ENCODE data around the gene PRKACB.

- TF ChIP-seq CTCF (IDR thresholded peaks at IDR 0.05; ENCODE audit: insufficient read depth, low read depth, low read length) (no peak), EZH2 (IDR thresholded peaks at IDR 0.05; ENCODE audit: insufficient read depth, low read length) (no peak)
Observed at GRCh38 chr1:84259376-84259775, 115.3 kb downstream of the PRKACB start.
